ENCODE results near the gene PRKAR1B. TPM values are rescaled to one million over a fixed set of nuclear protein-coding genes. Genes with fewer than 3 reads are reported as not detected.

Gene PRKAR1B
- total RNA-seq, 2 donors from 2014 or later = 33.5 to 43.2 TPM

GRCh38 chr7:512146-512510 is 215.0 kb downstream of the PRKAR1B start:
- Histone ChIP-seq H3K4me3 (ENCODE audit: low read length) (no peak overlapping the region), H3K9me3 (ENCODE audit: control insufficient read depth, low read length) (no peaks in the 10 kb centered on the region), H3K9ac (ENCODE audit: extremely low read depth, low read length, poor library complexity, severe bottlenecking) (no peak overlapping the region), H3K36me3 (ENCODE audit: control insufficient read depth, insufficient read depth, low read length) (no peaks in the 10 kb centered on the region), H3K27ac (ENCODE audit: low read depth, low read length) (no peak overlapping the region), H3K27me3 (ENCODE audit: control insufficient read depth, insufficient read depth, low read length, poor library complexity, severe bottlenecking) (peaks cover 35% of the 10 kb centered on the region), H3K4me1 (ENCODE audit: control insufficient read depth, insufficient read depth, low read length) (no peaks in the 10 kb centered on the region)
- TF ChIP-seq CTCF (conservative IDR thresholded peaks at IDR 0.05) = no peak
- H3K4me1 Mint-ChIP-seq = peaks cover 11% of the 10 kb centered on the region
- H3K27me3 Mint-ChIP-seq (ENCODE audit: insufficient read depth) = no peaks in the 10 kb centered on the region
- no peak for DNase-seq
- 91 to 97% methylated on average over 5 to 19 of the region's 19 CpGs for WGBS, 2 experiments (ENCODE audit: insufficient coverage in 1 of 2, insufficient read length in 1 of 2)
- H3K36me3 Mint-ChIP-seq (ENCODE audit: low read depth) = peaks cover 7% of the 10 kb centered on the region
- peak overlapping the region; percentile 64 for H3K27ac Mint-ChIP-seq
- H3K4me3 Mint-ChIP-seq = no peak overlapping the region
- H3K9me3 Mint-ChIP-seq = no peaks in the 10 kb centered on the region

DNA sequence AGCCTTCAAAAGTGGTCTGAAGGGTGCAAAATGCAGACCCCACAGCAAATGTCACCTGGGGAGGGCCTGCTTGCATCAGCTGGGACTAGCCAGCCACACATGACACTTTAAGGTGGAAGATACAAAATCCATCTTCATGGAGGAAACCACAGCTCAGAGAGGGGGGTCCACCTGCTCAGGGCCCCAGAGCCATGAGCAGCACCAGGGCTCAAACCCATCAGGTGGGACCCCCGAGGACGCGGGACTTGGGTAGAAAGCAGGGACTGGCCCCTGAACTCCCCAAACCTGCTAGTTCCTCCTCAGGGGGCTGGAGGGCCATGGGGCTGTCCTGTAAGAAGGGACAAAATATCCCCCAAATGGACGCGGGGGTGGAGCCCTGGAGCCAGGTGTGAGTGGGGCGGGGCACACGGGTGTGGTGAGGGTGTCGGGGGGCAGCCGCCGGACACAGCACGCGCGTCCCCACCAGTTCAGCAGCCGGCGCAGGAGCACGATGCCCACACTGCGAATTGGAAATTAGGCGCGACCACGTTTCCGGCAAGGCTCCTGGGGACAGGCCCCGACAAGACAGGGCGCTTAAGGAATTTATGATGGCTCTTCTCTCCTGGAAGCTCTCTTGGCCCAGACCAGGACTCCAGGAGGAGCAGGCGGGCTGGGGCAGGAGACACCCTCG is 215.5 kb downstream of the PRKAR1B start:
- H3K4me1 ChIP-seq (ENCODE audit: control insufficient read depth, insufficient read depth, low read length) = no peaks in the 10 kb centered on the region
- DNase-seq = no peak
- H3K4me1 Mint-ChIP-seq = peaks cover 11% of the 10 kb centered on the region
- WGBS, 2 experiments (ENCODE audit: insufficient coverage in 1 of 2, insufficient read length in 1 of 2) = 91 to 93% methylated on average over 18 to 25 of the region's 25 CpGs
- H3K27me3 Mint-ChIP-seq (ENCODE audit: insufficient read depth) = no peaks in the 10 kb centered on the region
- H3K36me3 ChIP-seq (ENCODE audit: control insufficient read depth, insufficient read depth, low read length) = no peaks in the 10 kb centered on the region
- no peak overlapping the region for H3K27ac ChIP-seq (ENCODE audit: low read depth, low read length)
- peaks cover 29% of the 10 kb centered on the region for H3K27me3 ChIP-seq (ENCODE audit: control insufficient read depth, insufficient read depth, low read length, poor library complexity, severe bottlenecking)
- no peak overlapping the region for H3K27ac Mint-ChIP-seq
- no peak overlapping the region for H3K4me3 Mint-ChIP-seq
- H3K9me3 Mint-ChIP-seq = no peaks in the 10 kb centered on the region
- peaks cover 7% of the 10 kb centered on the region for H3K36me3 Mint-ChIP-seq (ENCODE audit: low read depth)
- no peak overlapping the region for H3K4me3 ChIP-seq (ENCODE audit: low read length)
- H3K9me3 ChIP-seq (ENCODE audit: control insufficient read depth, low read length) = no peaks in the 10 kb centered on the region
- no peak for TF ChIP-seq CTCF (conservative IDR thresholded peaks at IDR 0.05)
- no peak overlapping the region for H3K9ac ChIP-seq (ENCODE audit: extremely low read depth, low read length, poor library complexity, severe bottlenecking)

GRCh38 chr7:510782-511281 is 216.2 kb downstream of the PRKAR1B start:
- H3K9ac ChIP-seq (ENCODE audit: extremely low read depth, low read length, poor library complexity, severe bottlenecking) = no peak overlapping the region
- peaks cover 7% of the 10 kb centered on the region for H3K36me3 Mint-ChIP-seq (ENCODE audit: low read depth)
- no peaks in the 10 kb centered on the region for H3K9me3 ChIP-seq (ENCODE audit: control insufficient read depth, low read length)
- no peaks in the 10 kb centered on the region for H3K36me3 ChIP-seq (ENCODE audit: control insufficient read depth, insufficient read depth, low read length)
- peaks cover 7% of the 10 kb centered on the region for H3K4me1 Mint-ChIP-seq
- H3K27me3 Mint-ChIP-seq (ENCODE audit: insufficient read depth) = no peaks in the 10 kb centered on the region
- no peak overlapping the region for H3K27ac ChIP-seq (ENCODE audit: low read depth, low read length)
- no peak overlapping the region for H3K4me3 Mint-ChIP-seq
- no peak overlapping the region for H3K4me3 ChIP-seq (ENCODE audit: low read length)
- H3K4me1 ChIP-seq (ENCODE audit: control insufficient read depth, insufficient read depth, low read length) = no peaks in the 10 kb centered on the region
- DNase-seq = no peak
- no peak overlapping the region for H3K27ac Mint-ChIP-seq
- no peaks in the 10 kb centered on the region for H3K9me3 Mint-ChIP-seq
- H3K27me3 ChIP-seq (ENCODE audit: control insufficient read depth, insufficient read depth, low read length, poor library complexity, severe bottlenecking) = peaks cover 22% of the 10 kb centered on the region
- TF ChIP-seq CTCF (conservative IDR thresholded peaks at IDR 0.05) = no peak
- WGBS, 2 experiments (ENCODE audit: insufficient coverage in 1 of 2, insufficient read length in 1 of 2) = 92 to 93% methylated on average over 13 to 25 of the region's 25 CpGs

Data from endodermal cell (in vitro differentiated cells).